ENCODE results near the gene KRTAP5-9.
"Not testable (repeated sequence)": the region's sequence is repeated elsewhere in the genome, so short reads cannot be mapped to it uniquely, and the experiment has no call there.

GRCh38 chr11:71571101-71571850, 23.1 kb downstream of the KRTAP5-9 start:
- not testable (repeated sequence) for TF ChIP-seq POLR2A, CTCF (IDR thresholded peaks at IDR 0.05)
